ENCODE data around the gene CTIF.

CTIF gene

GRCh38 chr18:48829443-48830149, 290.8 kb downstream of the CTIF start:
- no peak for DNase-seq

DNA sequence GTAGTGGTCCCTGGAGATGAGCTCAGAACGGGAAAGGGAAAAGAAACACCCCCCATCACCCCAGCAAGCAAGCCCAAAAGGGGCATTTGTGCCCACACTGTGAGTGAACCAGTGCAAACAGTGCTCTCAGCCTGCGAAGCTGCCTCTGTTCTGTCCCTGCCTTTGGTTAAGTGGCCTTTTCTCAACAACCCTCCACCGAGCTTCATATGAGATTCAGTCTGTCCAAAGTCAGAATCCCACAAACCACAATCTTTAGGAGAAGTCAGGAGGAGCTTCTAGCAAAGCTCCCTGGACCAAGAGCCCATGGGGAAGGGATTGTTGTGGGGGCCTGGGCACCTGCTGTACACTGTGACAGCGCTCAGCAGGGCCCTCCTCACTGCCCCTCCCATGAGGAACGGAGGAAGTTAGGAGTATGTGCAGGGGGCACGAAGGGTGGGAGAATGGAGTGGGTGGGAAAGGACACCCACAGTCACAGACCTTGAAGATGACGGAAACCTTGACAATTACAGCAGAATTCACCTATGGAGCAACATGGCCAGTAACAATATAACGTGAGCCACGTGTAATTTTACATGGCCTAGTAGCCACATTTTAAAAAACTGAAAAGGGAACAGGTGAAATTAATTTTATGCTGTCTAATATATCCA, 292.4 kb downstream of the CTIF start:
- no peak for DNase-seq

DNA sequence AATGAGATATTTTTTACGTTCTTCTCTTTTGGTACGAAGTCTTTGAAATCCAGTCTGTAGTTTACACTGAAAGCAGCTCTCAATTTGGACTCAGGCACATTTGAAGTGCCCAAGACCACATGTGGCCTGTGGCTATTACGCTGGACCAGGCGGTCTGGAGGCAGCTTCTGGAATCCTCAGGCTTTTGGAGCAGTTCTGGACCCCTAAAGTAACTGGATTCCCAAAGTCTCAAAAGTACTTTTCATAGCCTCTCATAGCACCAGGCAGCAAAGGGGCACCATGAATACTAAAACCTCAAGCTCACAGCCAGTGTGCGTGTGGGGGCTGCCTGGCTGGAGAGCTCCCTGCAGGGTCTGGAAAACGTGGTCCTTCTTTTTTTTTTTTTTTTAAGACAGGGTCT, 293.0 kb downstream of the CTIF start:
- DNase-seq, result no peak

- peak in 1 of 56 donors; percentile 16 for DNase-seq
These were observed 294.3 kb downstream of the CTIF start for GRCh38 chr18:48832938-48833700.

DNA sequence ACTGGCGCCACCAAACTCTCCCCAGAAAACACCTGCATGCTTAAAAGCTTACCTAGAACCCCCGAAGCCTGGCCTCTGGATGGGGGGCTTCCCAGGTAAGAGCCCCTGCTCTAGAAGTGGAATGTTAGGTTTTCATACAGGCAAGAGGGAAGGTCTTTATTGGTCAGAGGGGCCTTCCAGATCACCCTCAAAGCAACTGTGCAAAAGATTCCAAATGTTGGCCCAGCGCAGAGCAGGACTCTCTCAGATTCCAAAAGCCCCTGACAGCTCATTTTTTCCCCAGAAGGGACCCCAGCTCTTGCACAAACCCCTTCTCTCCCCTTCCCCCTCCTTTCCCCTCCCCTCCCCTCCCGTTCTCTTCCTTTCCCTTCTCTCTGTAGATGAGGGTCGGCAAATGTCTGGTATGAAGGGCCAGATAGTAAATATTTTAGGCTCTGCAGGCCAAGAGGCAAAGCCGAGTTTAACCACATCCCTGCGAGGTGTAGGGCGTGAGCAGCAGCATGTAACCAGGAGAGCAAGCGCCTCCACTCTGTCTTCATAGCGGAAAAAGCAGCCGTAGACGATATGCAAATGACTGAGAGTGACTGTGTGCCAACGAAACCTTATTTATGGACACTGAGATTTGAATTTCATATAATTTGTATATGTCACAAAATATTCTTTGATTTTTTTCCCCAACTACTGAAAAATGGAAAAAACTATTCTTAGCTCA, 295.0 kb downstream of the CTIF start:
- no peak for DNase-seq

GRCh38 chr18:48834413-48835031, 295.7 kb downstream of the CTIF start:
- peak in 10 of 56 donors; percentile 12 to 54 (median 34) for DNase-seq

- no peak for DNase-seq
These were observed 296.3 kb downstream of the CTIF start for GRCh38 chr18:48835119-48835518.

DNA sequence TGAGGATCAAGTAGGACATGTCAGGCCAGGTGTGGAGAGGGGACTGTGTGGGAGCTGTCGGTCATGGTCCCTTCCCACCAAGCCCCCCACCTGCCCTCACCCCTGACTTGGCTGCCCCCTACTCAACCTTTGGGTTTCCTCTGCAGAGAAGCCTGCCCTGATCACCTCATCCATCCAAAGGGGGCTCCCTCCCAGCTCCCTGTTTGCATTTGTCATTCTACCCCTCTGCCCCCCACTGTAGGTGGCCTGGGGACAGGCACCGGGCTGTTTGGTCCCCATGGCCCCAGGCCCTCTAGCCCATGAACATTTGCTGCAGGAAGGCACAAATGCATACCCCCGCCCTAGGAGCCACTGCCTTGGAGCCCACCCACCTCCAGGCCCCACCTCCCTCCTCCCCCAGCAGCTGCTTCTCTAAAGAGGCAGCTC, 296.9 kb downstream of the CTIF start:
- no peak for DNase-seq

DNA sequence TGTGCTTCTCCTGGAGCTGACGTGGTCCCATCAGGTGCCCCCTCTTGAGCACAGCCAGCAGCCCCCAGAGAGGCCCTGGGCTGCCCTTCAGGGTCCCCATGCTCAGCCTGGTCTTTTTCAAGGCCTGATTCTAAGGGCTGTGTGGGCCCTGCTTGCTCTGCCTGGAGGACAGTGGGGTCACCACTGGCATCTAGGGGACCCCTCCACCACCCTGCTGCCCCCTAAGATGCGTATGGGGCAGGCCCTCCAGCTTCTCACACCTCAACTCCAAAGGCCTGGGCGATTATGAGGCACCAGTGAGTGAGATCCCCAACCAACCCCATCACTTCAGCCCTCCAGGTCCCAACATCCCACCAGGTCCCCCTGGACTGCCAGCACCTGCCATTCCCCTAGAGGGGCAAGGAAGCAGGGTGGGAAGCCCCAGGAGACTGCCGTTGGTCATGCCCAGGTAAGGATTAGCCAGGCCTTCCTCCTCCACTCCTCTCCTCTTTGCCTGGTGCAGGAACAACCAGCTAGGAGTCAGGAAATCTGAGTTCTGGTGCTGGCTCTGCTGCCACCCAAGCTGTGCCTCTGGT, 297.5 kb downstream of the CTIF start:
- DNase-seq, result no peak

DNA sequence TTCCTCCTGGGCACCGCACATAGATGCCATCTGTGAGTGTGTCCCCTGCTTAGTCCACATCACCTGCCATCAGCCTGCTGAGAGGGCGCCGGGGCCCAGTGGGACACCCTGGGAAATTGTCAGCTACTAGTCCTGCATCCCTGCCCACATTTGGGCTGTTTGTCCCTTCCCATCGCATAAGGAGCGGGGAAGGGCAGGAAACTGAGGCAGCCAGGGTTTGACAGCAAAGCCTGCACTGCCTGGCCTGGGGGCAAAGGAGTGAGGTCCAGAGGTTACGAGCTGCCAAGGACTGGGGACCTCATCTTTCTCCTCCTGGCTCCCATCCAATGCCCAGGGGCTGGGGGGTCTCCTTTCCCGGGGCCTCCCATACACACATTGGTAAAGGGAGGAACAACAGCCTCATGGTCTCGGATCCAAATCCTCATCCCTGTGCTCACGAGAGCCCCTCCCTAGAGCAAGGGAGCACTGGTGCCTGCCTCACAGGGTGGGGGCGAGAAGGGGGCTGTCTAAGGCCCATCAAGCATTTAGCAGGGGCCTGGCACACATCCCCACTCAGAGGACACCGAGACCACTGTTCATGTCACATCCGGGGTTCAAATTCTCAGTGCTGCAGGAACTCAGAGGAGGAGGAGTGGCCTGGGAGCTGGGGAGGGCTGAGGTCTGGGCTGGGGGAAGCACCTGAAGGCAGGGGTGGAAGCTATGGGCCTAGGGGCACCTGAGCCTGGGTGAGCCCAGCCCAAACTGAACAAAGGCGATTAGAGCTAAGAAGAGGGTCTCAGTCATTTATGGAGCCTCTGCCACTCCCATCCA, 298.2 kb downstream of the CTIF start:
- no peak for DNase-seq

DNA sequence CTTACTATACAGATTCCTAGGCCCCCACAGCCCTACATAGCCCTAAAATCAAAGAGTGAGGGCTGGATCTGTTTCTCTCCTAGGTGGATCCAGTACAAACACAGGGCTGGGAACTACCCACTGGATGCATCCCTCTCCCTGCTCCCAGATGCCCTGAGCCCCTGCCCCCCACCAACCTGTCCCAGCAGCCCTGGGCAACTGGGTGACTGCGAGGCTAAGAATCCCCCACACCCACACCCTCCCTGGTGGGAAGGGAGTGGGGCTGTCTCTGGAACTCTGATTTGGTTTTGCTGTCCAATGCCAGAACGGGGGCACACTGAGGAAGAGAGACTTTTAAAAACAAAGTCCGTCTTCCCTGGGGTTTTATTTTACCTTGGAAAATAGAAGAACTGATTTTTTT, 298.8 kb downstream of the CTIF start:
- DNase-seq, result no peak

DNA sequence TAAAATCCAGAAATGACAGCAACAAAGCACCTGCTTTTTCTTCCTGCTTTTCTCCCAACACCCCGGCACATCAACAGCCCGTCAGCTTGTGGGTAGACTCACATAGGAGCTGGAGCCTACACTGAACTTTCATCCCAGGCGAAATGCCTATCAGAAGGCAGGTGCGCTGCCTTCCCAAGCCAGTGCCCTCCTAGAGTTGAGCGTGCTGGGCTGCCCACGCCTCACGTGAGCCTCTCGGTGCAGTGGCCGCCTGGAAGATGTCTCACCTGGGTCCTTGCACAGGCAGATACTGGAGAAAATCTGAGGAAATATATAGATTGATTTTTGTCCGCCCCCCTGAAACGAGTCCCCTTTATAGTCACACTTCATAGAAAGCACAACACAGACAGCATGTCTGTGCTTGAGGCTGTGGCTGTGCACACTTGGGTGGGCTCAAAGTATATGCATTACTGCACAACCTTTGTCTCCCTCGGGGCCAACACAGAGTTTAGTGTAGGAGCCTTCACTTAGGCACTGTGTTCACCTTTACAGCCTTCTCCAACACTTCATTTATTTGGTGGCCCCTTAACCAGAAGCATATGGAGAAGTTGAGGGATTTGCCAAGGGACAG, 299.4 kb downstream of the CTIF start:
- no peak for DNase-seq

GRCh38 chr18:48838921-48839818, 300.3 kb downstream of the CTIF start:
- DNase-seq, result no peak

DNA sequence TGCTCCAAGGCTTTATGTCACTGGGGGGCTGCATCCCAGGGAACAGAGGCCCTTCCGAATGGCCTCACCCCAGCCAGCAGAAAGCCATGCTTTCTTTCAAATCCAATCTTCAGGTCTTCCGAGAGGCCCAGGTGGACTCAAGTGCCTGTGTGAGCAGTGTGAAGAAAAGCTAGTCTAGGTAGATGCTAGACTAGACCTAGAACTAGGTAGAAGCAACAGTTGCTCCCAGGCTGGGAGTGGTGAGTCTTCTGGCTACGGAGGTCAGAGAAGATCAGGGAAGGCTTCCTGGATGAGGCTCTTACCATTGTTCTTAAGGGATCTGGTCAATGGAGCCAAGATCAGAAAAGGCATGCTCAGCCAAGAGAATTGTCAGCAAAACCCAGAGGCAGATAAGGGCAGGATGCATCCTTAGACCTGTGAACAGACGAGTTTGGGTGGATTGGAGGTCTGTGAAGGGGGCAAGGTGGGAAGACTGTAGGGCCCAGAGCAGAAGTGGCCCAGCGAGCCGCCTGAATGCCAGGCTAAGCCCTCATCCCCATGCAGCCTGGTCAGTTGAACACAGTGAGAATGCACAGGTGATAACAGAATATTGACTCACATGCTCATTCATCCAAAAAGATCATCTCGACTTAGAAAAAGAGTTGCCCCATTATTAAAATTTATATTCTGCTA, 301.1 kb downstream of the CTIF start:
- DNase-seq, result no peak

GRCh38 chr18:48840491-48840877, 301.7 kb downstream of the CTIF start:
- DNase-seq, result peak in 46 of 56 donors; percentile 21 to 87 (median 56)

- DNase-seq, result peak in 12 of 56 donors; percentile 16 to 48 (median 36)
These were observed 302.8 kb downstream of the CTIF start for GRCh38 chr18:48841381-48842258.

Measured in amygdala (tissue), 56 donors.